ENCODE results near the gene SAFB. TPM values are rescaled to one million over a fixed set of nuclear protein-coding genes. Genes with fewer than 3 reads are reported as not detected.

The SAFB gene
- polyA plus RNA-seq (2012; ENCODE audit: low read depth, missing spikeins) = 52.4 TPM

- TF ChIP-seq PAX5 (IDR thresholded peaks at IDR 0.05; ENCODE audit: insufficient read depth, low read length, severe bottlenecking) (no peak), POU2F2 (IDR thresholded peaks at IDR 0.05; ENCODE audit: low read depth, low read length) (peak; percentile 57; the same call in 1 of the 2 replicates), SPI1 (IDR thresholded peaks at IDR 0.05; ENCODE audit: low read depth, low read length) (no peak; the same call in 1 of the 2 replicates), POLR2A (IDR thresholded peaks at IDR 0.05; ENCODE audit: low read depth, low read length) (peak; percentile 97), POLR2AphosphoS5 (IDR thresholded peaks at IDR 0.05; ENCODE audit: low read depth, low read length) (peak; percentile 93), TAF1 (IDR thresholded peaks at IDR 0.05; ENCODE audit: low read depth, low read length) (peak; percentile 82)
- FAIRE-seq (peak; percentile 100), DNase-seq (ENCODE audit: insufficient read length, low spot score) (peak; percentile 92)
Measured at GRCh38 chr19:5622465-5623396, at the start of gene SAFB, which contains the start of gene SAFB2. Gene SAFB, plus strand, starts transcription at chr19:5623083. Its CDS starts 123 bp downstream, at chr19:5623206. Gene SAFB2, minus strand, starts transcription at chr19:5622776. Its CDS starts 61 bp downstream, at chr19:5622715.

GRCh38 chr19:5575590-5575989 is 47.3 kb upstream of the SAFB start:
- TF ChIP-seq TAF1 (IDR thresholded peaks at IDR 0.05; ENCODE audit: low read depth, low read length) = no peak
- no peak for TF ChIP-seq POLR2AphosphoS5 (IDR thresholded peaks at IDR 0.05; ENCODE audit: low read depth, low read length)
- no peak for TF ChIP-seq POLR2A (IDR thresholded peaks at IDR 0.05; ENCODE audit: low read depth, low read length)
- no peak for TF ChIP-seq SPI1 (IDR thresholded peaks at IDR 0.05; ENCODE audit: low read depth, low read length)
- TF ChIP-seq POU2F2 (IDR thresholded peaks at IDR 0.05; ENCODE audit: low read depth, low read length) = no peak
- TF ChIP-seq PAX5 (IDR thresholded peaks at IDR 0.05; ENCODE audit: insufficient read depth, low read length, severe bottlenecking) = no peak
- FAIRE-seq (no peak), DNase-seq (ENCODE audit: insufficient read length, low spot score) (no peak)

- peak; percentile 89 for DNase-seq (ENCODE audit: insufficient read length, low spot score)
- FAIRE-seq = peak; percentile 84
- no peak for TF ChIP-seq POLR2AphosphoS5 (IDR thresholded peaks at IDR 0.05; ENCODE audit: low read depth, low read length)
- no peak for TF ChIP-seq POLR2A (IDR thresholded peaks at IDR 0.05; ENCODE audit: low read depth, low read length)
- TF ChIP-seq PAX5 (IDR thresholded peaks at IDR 0.05; ENCODE audit: insufficient read depth, low read length, severe bottlenecking) = no peak
- no peak for TF ChIP-seq TAF1 (IDR thresholded peaks at IDR 0.05; ENCODE audit: low read depth, low read length)
- no peak for TF ChIP-seq POU2F2 (IDR thresholded peaks at IDR 0.05; ENCODE audit: low read depth, low read length)
- no peak for TF ChIP-seq SPI1 (IDR thresholded peaks at IDR 0.05; ENCODE audit: low read depth, low read length)
Measured at GRCh38 chr19:5578097-5578846, 44.6 kb upstream of the SAFB start.

- no peak for TF ChIP-seq TAF1 (IDR thresholded peaks at IDR 0.05; ENCODE audit: low read depth, low read length)
- FAIRE-seq (no peak), DNase-seq (ENCODE audit: insufficient read length, low spot score) (no peak)
Measured at GRCh38 chr19:5579286-5579685, 43.6 kb upstream of the SAFB start.

GRCh38 chr19:5579697-5580096 is 43.2 kb upstream of the SAFB start:
- FAIRE-seq = no peak
- TF ChIP-seq POU2F2 (IDR thresholded peaks at IDR 0.05; ENCODE audit: low read depth, low read length) = no peak
- no peak for TF ChIP-seq SPI1 (IDR thresholded peaks at IDR 0.05; ENCODE audit: low read depth, low read length)
- TF ChIP-seq TAF1 (IDR thresholded peaks at IDR 0.05; ENCODE audit: low read depth, low read length) = no peak
- no peak for TF ChIP-seq POLR2A (IDR thresholded peaks at IDR 0.05; ENCODE audit: low read depth, low read length)
- TF ChIP-seq POLR2AphosphoS5 (IDR thresholded peaks at IDR 0.05; ENCODE audit: low read depth, low read length) = no peak
- TF ChIP-seq PAX5 (IDR thresholded peaks at IDR 0.05; ENCODE audit: insufficient read depth, low read length, severe bottlenecking) = no peak

GRCh38 chr19:5580161-5580571 is 42.7 kb upstream of the SAFB start:
- FAIRE-seq (no peak), DNase-seq (ENCODE audit: insufficient read length, low spot score) (no peak)
- TF ChIP-seq PAX5 (IDR thresholded peaks at IDR 0.05; ENCODE audit: insufficient read depth, low read length, severe bottlenecking) (no peak), TAF1 (IDR thresholded peaks at IDR 0.05; ENCODE audit: low read depth, low read length) (no peak), SPI1 (IDR thresholded peaks at IDR 0.05; ENCODE audit: low read depth, low read length) (no peak), POLR2A (IDR thresholded peaks at IDR 0.05; ENCODE audit: low read depth, low read length) (no peak)

More at GRCh38 chr19:5579697-5580096, 43.2 kb upstream of the SAFB start:
- DNase-seq (ENCODE audit: insufficient read length, low spot score) = no peak

- FAIRE-seq (no peak), DNase-seq (ENCODE audit: insufficient read length, low spot score) (peak; percentile 63)
- TF ChIP-seq POLR2AphosphoS5 (IDR thresholded peaks at IDR 0.05; ENCODE audit: low read depth, low read length) (no peak; the same call in 1 of the 2 replicates), SPI1 (IDR thresholded peaks at IDR 0.05; ENCODE audit: low read depth, low read length) (no peak), PAX5 (IDR thresholded peaks at IDR 0.05; ENCODE audit: insufficient read depth, low read length, severe bottlenecking) (no peak), POU2F2 (IDR thresholded peaks at IDR 0.05; ENCODE audit: low read depth, low read length) (no peak), TAF1 (IDR thresholded peaks at IDR 0.05; ENCODE audit: low read depth, low read length) (no peak), POLR2A (IDR thresholded peaks at IDR 0.05; ENCODE audit: low read depth, low read length) (no peak)
Measured at GRCh38 chr19:5585461-5586299, 37.2 kb upstream of the SAFB start.

- no peak for DNase-seq (ENCODE audit: insufficient read length, low spot score)
- FAIRE-seq = no peak
- TF ChIP-seq POLR2AphosphoS5 (IDR thresholded peaks at IDR 0.05; ENCODE audit: low read depth, low read length) = peak; percentile 71
- TF ChIP-seq POLR2A (IDR thresholded peaks at IDR 0.05; ENCODE audit: low read depth, low read length) = peak; percentile 49; the same call in 1 of the 2 replicates
- TF ChIP-seq SPI1 (IDR thresholded peaks at IDR 0.05; ENCODE audit: low read depth, low read length) = no peak
Measured at GRCh38 chr19:5586300-5587070, 36.4 kb upstream of the SAFB start.

Measured in GM12891 (cell line).